Heart right ventricle (tissue), 16 donors: ENCODE data around the gene CTXN1. TPM values are rescaled to one million over a fixed set of nuclear protein-coding genes. Genes with fewer than 3 reads are reported as not detected.
A peak's percentile ranks its signal among the peaks of the same experiment; 100 is the strongest.

ENCODE experiments used
- ATAC-seq, 8 donors: fragments of 200-7000 bp; cut with Tn5 transposase; one replicate each; pipeline ENCODE4 v1.9.1; 2020; ENCODE audit warnings: mild to moderate bottlenecking in 8 of 8, moderate library complexity in 8 of 8, moderate number of reproducible peaks in 1 of 8
- DNase-seq, 2 donors: peaks; one replicate each; pipeline ENCODE4 v3.0.0-alpha.2; 2020
- H3K27ac ChIP-seq, 10 donors: fragments of 200-600 bp; sonication (generic) in 2 of 10; one replicate each; pipeline versions ENCODE4 v1.5.0 to v1.8.0; 2020 to 2022; ENCODE audit warnings: mild to moderate bottlenecking in 3 of 10
- H3K27me3 ChIP-seq, 7 donors: fragments of 200-600 bp; one replicate each; pipeline ENCODE4 v1.8.0; 2021 to 2022; ENCODE audit warnings: mild to moderate bottlenecking in 2 of 7
- H3K36me3 ChIP-seq, 9 donors: fragments of 200-600 bp; sonication (generic) in 1 of 9; one replicate each; pipeline versions ENCODE4 v1.5.0 to v1.8.0; 2020 to 2022; ENCODE audit warnings: mild to moderate bottlenecking in 2 of 9
- H3K4me1 ChIP-seq, 9 donors: fragments of 200-600 bp; sonication (generic) in 1 of 9; one replicate each; pipeline versions ENCODE4 v1.5.0 to v1.8.0; 2020 to 2022; ENCODE audit warnings: mild to moderate bottlenecking in 4 of 9
- H3K4me3 ChIP-seq, 10 donors: fragments of 200-600 bp; sonication (generic) in 2 of 10; one replicate each; pipeline versions ENCODE4 v1.5.0 to v1.8.0; 2020 to 2022; ENCODE audit warnings: mild to moderate bottlenecking in 7 of 10, moderate library complexity in 2 of 10
- H3K9me3 ChIP-seq, 11 donors: fragments of 200-600 bp in 10 of 11; sonication (generic) in 2 of 11; one replicate each; pipeline versions ENCODE4 v1.5.0 to v1.8.0; 2013 to 2022; ENCODE audit warnings: mild to moderate bottlenecking in 2 of 11, control low read depth in 1 of 11, moderate library complexity in 1 of 11
- WGBS, 2 donors: extraction: QIAGEN DNeasy Blood & Tissue Kit; methylation state at CpG; one replicate each; pipeline ENCODE4 v1.1.7; 2013; ENCODE audit warnings: inconsistent platforms in 1 of 2; 5-methylcytosine and 5-hydroxymethylcytosine counted together
- intact Hi-C, 10 donors: fragments of 100-400 bp; cut with DNase I; formaldehyde crosslinking; loops; one replicate each; pipeline versions ENCODE4 v1.11.1 to v1.14.2; 2022
- polyA plus RNA-seq, 2 donors: library from polyadenylated mRNA; stranded (reverse); fragments of 200-250 nt; gene quantifications; one replicate each; pipeline ENCODE4 v1.2.3, GENCODE V29; 2013
- total RNA-seq, 10 donors: library from RNA; stranded (reverse); fragmentation: NEBNext Ultra II Directional in 3 of 10; extraction: Animal tissue kit (Norgen Biotek cat#: 25700) in 3 of 10; gene quantifications; one replicate each; pipeline versions ENCODE4 v1.2.1 to v1.2.4, GENCODE V29; 2021 to 2023
- TF ChIP-seq, protein P1 (sequence below), 9 donors: fragments of 200-600 bp; sonication (generic) in 2 of 9; IDR thresholded peaks; one replicate each; pipeline versions ENCODE4 v1.5.0 to v1.8.0; 2021 to 2022; ENCODE audit warnings: antibody characterized with exemption in 9 of 9, mild to moderate bottlenecking in 5 of 9, moderate library complexity in 1 of 9
- donor health status: Arrhythmogenic right ventricular cardiomyopathy.
- donor health status: ischemic (EF 13 %, LVEDD 7.1; RV severe dilation, severe dysfunction).
- donor health status: healthy with polysubstance abuse.
- donor health status: DM: no; HTN: yes; CAD: no.
- donor health status: DM: no; HTN: no; CAD: no.
- donor health status: ischemic (EF 25% LVEDD 6.9; RV normal size, moderate dysfunction).
- donor health status: ischemic (EF 25% LVEDD 5.7; RV mildly dilated, moderate dysfunction).
- donor health status: healthy.
- donor health status: DM: yes; HTN: yes; CAD: no.
- donor health status: Ischemic cardiomyopathy.
- donor health status: ischemic (EF 35%, LVEDD 5.7; RV mildly dilated, moderate dysfunction).
- donor health status: nonischemic (EF 11% LVEDD 7.7; RV severe dilation, severe dysfunction).
- donor health status: DM: yes; HTN: yes; CAD: no.
- donor health status: PGD.
- donor health status: ischemic (EF 29% LVEDD 5.4; RV normal size, mild dysfunction).
- donor health status: nonischemic (EF 23%, LVEDD 6.1; RV moderate dilation, normal function).

CTXN1 gene
- total and polyA plus RNA-seq, 12 donors: 0.18 to 0.74 (median 0.25) TPM; not detected in 5

DNA sequence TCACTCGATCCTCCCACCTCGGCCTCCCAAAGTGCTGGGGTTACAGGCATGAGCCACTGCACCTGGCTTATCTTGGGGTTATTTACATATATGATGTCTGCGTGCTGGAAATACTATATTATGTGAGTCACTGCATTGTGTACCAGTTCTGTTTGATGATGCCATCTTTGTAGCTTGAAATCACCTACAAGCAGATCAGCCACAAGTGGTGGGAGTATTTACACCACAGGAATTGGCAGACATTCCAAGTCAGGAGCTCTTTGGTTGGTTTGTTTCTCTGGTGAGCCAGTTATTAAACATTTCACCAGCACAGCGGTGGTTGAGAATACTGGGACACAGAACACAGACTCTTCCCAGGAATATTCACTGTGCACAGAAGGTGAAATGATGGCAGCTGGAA lies 22.0 kb upstream of the CTXN1 start:
- Histone ChIP-seq H3K27me3 (no peaks in the 10 kb centered on the region), H3K4me1 (peaks cover 0 to 24% (median 9%) of the 10 kb centered on the region in 9 donors), H3K9me3 (peaks cover 0 to 3% (median 0%) of the 10 kb centered on the region in 11 donors), H3K27ac (no peak overlapping the region), H3K4me3 (no peak overlapping the region), H3K36me3 (no peaks in the 10 kb centered on the region)
- ATAC-seq: no peak
- DNase-seq: no peak
- 91 to 96% methylated on average over 4 of the region's 4 CpGs for WGBS, 2 donors
- intact Hi-C loops: loop anchor here in 7 of 10 donors (5.0 to 10.0 kb wide), 4 partner anchors 54 to 307 kb away; partner anchors contain the start of gene ELAVL1 (in 2 of the 7)
- TF ChIP-seq, protein P1, sequence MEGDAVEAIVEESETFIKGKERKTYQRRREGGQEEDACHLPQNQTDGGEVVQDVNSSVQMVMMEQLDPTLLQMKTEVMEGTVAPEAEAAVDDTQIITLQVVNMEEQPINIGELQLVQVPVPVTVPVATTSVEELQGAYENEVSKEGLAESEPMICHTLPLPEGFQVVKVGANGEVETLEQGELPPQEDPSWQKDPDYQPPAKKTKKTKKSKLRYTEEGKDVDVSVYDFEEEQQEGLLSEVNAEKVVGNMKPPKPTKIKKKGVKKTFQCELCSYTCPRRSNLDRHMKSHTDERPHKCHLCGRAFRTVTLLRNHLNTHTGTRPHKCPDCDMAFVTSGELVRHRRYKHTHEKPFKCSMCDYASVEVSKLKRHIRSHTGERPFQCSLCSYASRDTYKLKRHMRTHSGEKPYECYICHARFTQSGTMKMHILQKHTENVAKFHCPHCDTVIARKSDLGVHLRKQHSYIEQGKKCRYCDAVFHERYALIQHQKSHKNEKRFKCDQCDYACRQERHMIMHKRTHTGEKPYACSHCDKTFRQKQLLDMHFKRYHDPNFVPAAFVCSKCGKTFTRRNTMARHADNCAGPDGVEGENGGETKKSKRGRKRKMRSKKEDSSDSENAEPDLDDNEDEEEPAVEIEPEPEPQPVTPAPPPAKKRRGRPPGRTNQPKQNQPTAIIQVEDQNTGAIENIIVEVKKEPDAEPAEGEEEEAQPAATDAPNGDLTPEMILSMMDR (IDR thresholded peaks at IDR 0.05): no peak

DNA sequence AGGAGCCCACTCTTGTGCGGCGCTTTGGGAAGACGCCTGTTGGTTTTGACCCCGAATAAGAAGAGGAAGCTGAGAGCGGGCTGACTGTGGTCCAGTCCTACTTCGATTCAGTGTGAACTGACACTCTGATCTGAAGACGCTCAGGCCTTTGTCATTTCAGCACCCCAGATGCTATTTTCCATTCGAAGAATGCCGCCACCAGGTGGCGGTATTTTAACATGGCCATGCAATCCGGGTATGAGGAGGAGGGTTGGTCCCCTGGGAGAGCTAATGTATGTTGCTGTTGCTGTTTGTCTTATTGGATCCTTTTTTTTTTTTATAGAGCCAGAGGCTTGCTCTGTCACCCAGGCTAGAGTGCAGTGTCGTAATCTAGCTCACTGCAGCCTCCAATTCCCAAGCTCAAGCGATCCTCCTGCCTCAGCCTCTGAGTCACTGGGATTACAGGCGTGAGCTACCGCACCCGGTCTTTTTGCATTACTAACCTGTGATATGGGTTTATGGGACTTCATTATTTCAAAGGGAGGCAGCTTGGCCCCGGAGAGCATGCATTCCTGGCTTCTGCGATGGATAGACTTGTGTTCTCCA lies 18.3 kb upstream of the CTXN1 start:
- WGBS, 2 donors: 27 to 29% methylated on average over 18 of the region's 18 CpGs
- peak overlapping the region in 9 of 10 donors; percentile 7 to 98 (median 87) for H3K27ac ChIP-seq
- peaks cover 0 to 23% (median 15%) of the 10 kb centered on the region in 9 donors for H3K36me3 ChIP-seq
- TF ChIP-seq, protein P1 (IDR thresholded peaks at IDR 0.05): peak; percentile 80 to 93 (median 88)
- peak; percentile 47 to 85 (median 68) for ATAC-seq
- peak; percentile 80 to 86 for DNase-seq
- intact Hi-C loops: loop anchor here in 9 of 10 donors (1.0 to 10.0 kb wide), 8 partner anchors 58 to 311 kb away; partner anchors contain the start of gene ELAVL1 (in 4 of the 9)
- peaks cover 0 to 3% (median 0%) of the 10 kb centered on the region in 11 donors for H3K9me3 ChIP-seq
- peak overlapping the region; percentile 40 to 99 (median 87) for H3K4me3 ChIP-seq
- H3K27me3 ChIP-seq: no peaks in the 10 kb centered on the region
- peaks cover 4 to 26% (median 13%) of the 10 kb centered on the region in 9 donors for H3K4me1 ChIP-seq

DNA sequence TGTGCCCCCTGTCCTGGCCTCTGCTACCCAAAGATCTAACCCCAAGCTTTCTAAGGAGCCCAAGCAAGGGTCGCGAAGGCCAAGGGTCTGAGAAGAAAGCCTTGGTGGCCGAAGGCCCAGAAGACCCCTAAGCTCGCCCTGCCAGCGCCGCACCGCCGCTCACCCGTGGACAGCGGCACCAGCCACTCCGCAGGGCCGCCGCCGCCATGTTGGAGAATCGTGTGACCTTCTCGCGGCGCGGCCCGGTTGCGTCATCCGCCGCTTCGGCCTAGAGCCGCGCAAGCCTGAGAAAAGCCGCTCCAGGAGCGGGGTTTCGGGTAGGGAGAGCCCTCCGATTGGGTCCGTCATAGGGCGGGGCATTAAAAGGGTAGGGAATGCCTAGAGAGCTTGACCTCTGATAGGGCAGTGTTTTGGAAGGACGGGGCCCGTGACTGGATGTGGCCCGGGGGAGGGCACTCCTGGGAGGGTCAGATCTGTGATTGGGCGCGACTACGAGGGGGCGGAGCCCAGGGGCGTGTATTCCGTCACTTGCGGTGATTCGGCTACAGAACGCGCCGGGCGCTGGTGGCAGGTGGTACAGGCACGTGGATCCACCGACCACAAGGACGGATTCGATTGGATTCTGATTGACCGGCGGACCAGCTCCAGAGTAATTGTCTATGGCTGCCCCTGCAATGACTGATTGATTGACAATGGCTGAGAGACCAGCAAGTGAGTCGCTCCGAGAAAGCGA lies 17.7 kb upstream of the CTXN1 start, which contains the start of gene TIMM44:
Gene TIMM44 (minus strand): TSS at position 223 of the 733 bp plus-strand sequence. CDS start 15 bp downstream, at position 208.
- H3K27me3 ChIP-seq: no peaks in the 10 kb centered on the region
- peak within 1 kb of the TSS; percentile 85 to 98 (median 96) for H3K27ac ChIP-seq
- DNase-seq (peak; percentile 98 to 99), ATAC-seq (peak; percentile 98 to 99 (median 99))
- H3K4me3 ChIP-seq: peak within 1 kb of the TSS; percentile 67 to 99 (median 89)
- TF ChIP-seq, protein P1 (IDR thresholded peaks at IDR 0.05): no peak
- intact Hi-C loops: loop anchor here in 9 of 10 donors (1.0 to 10.0 kb wide), 8 partner anchors 59 to 311 kb away; partner anchors contain the start of gene ELAVL1 (in 4 of the 9)
- H3K4me1 ChIP-seq: peaks cover 4 to 26% (median 13%) of the 10 kb centered on the region in 9 donors
- 0% methylated on average over 56 of the region's 56 CpGs for WGBS, 2 donors
- H3K9me3 ChIP-seq: peaks cover 0 to 3% (median 0%) of the 10 kb centered on the region in 11 donors
- peaks cover 0 to 30% (median 16%) of the 10 kb centered on the region in 9 donors for H3K36me3 ChIP-seq

DNA sequence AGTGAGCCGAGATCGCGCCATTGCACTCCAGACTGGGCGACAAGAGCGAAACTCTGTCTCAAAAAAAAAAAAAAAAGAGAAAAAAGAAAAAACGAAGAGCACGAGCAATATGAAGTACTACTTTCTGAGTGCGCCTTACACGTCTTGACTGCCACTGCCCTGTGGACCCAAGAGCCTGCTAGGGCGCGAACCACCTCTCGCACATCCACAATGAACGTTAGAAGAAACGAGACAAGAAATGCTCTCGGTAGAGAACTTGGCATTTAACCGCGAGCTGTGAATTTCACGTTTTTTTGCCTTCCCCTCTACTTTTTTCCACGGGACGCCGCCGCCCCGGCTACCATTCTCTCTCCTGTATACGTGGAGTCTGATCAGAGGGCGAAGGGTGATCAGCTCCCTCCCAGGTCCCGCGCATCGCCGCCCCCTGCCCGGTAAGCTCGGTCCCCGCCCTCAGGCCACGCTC lies 17.1 kb upstream of the CTXN1 start:
- peaks cover 0 to under 1% (median 0%) of the 10 kb centered on the region in 11 donors for H3K9me3 ChIP-seq
- H3K4me1 ChIP-seq: peaks cover 4 to 26% (median 13%) of the 10 kb centered on the region in 9 donors
- peak overlapping the region; percentile 67 to 99 (median 89) for H3K4me3 ChIP-seq
- H3K36me3 ChIP-seq: peaks cover 0 to 36% (median 18%) of the 10 kb centered on the region in 9 donors
- no peaks in the 10 kb centered on the region for H3K27me3 ChIP-seq
- TF ChIP-seq, protein P1 (IDR thresholded peaks at IDR 0.05): no peak
- intact Hi-C loops: loop anchor here in 6 of 10 donors (5.0 to 10.0 kb wide), 4 partner anchors 62 to 312 kb away; partner anchors contain the start of gene ELAVL1 (in 2 of the 6)
- peak in 3 of 8 donors; percentile 3 to 50 (median 15) for ATAC-seq
- peak overlapping the region; percentile 85 to 98 (median 96) for H3K27ac ChIP-seq
- no peak for DNase-seq
- WGBS, 2 donors: 4 to 6% methylated on average over 33 of the region's 33 CpGs
